Neural cell (in vitro differentiated cells): ENCODE data around the gene ZFYVE1.
"Not testable (repeated sequence)": the region's sequence is repeated elsewhere in the genome, so short reads cannot be mapped to it uniquely, and the experiment has no call there.

Experiments used
- EZH2 ChIP-seq: fragments of 200-600, 300-800 bp; shearing (Covaris generic), sonication (generic); IDR thresholded peaks from 2 replicates; pipeline ENCODE4 v1.6.1; 2014; ENCODE audit warnings: antibody characterized with exemption, low read length, borderline replicate concordance, mild to moderate bottlenecking; ENCODE audit not compliant: insufficient read depth, poor library complexity, severe bottlenecking
- POLR2AphosphoS5 ChIP-seq: IDR thresholded peaks from 2 replicates; pipeline ENCODE4 v1.6.1; 2012
- TF ChIP-seq, protein P1 (sequence below): fragments of 450-650 bp; IDR thresholded peaks from 2 replicates; pipeline ENCODE4 v1.5.1; 2014; ENCODE audit warnings: antibody characterized with exemption, mild to moderate bottlenecking, moderate library complexity; ENCODE audit not compliant: poor library complexity, severe bottlenecking

DNA sequence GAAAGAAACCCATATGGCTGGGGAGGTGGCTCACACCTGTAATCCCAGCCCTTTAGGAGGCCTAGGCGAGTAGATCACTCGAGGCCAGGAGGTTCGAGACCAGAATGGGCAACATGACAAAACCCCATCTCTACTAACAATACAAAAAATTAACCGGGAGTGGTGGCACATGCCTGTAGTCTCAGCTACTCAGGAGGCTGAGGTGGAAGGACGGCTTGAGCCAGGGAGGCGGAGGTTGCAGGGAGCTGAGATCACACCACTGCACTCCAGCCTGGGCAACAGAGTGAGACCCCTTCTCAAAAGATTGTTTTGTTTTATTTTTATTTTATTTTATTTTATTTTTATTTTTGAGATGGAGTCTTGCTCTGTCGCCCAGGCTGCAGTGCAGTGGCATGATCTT lies 15.7 kb downstream of the ZFYVE1 start:
- TF ChIP-seq, protein P1, sequence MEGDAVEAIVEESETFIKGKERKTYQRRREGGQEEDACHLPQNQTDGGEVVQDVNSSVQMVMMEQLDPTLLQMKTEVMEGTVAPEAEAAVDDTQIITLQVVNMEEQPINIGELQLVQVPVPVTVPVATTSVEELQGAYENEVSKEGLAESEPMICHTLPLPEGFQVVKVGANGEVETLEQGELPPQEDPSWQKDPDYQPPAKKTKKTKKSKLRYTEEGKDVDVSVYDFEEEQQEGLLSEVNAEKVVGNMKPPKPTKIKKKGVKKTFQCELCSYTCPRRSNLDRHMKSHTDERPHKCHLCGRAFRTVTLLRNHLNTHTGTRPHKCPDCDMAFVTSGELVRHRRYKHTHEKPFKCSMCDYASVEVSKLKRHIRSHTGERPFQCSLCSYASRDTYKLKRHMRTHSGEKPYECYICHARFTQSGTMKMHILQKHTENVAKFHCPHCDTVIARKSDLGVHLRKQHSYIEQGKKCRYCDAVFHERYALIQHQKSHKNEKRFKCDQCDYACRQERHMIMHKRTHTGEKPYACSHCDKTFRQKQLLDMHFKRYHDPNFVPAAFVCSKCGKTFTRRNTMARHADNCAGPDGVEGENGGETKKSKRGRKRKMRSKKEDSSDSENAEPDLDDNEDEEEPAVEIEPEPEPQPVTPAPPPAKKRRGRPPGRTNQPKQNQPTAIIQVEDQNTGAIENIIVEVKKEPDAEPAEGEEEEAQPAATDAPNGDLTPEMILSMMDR: not testable (repeated sequence)
- TF ChIP-seq POLR2AphosphoS5, EZH2: not testable (repeated sequence)
